Activated CD4-positive, CD25-positive, alpha-beta regulatory T cell (primary cell): Measurements from ENCODE around the gene CCM2.
"Not testable (repeated sequence)": the region's sequence is repeated elsewhere in the genome, so short reads cannot be mapped to it uniquely, and the experiment has no call there.

Experiments used
- DNase-seq, 4 experiments: peaks; one replicate each; lab custom pipeline; 2025; lab: John Stamatoyannopoulos, UW

The CCM2 gene

DNA sequence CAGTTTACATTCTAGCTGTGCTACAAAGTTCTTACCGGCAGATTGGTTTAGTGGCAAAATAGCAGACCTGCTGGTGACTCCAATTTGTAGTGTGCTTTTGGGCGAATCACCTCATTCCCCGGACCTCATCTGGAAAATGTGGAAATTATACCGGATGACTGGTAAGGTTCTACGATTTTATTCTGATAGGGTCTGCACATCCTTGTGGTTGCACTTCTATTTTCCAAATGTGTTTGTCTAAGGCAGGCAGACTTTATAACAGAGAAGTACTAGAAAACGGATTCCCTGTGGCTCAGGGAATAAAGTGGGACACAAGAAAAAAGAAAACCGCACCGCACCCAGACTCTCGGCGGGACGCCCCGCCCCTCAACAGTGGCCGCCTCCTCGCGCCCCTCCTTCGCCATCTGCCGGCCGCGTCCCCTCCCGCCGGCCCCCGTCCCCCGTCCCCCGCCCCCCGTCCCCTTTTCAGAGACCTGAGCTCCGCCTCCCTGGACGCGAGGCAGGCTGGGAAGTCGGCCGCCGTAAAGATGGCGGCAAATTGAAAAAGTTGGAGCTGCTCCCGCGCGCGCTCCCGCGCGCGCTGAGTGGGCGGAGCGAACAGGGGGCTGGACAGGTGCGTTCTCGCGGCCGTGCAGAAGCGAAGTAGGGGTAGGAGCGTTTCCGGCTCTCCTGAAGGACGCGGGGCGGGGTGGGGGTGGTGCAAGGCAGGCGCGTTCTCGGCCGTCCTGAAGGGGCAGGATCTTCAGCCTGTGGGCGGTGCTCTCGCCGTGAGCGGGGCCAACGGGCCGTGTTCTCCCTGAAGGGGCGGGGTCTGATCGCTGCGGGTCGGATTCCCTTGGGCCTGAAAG is 532 bp upstream of the CCM2 start:
- peak; percentile 98 to 99 (median 98) for DNase-seq

- peak; percentile 19 to 37 (median 30) for DNase-seq
Measured at GRCh38 chr7:45001138-45001694, 1.2 kb downstream of the CCM2 start.

DNA sequence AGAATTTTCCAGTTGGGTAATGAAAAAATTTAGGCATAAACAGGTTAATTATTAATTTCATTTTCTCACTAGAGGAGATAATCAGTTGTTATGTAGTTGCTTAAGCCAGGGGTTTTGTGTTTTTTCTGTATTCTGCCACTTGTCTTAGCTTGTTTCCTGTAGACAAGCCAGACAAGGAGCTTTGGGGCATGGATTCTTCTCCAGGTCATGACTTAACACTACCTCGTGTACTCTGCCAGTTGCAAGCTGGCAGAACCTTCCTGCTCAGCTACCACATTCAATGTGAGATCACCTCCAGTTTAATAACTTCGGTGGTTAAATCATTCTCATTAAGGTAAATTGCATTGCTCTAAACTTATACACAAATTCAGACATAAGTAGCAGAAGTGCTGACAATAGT is 1.8 kb downstream of the CCM2 start:
- DNase-seq: no peak

DNA sequence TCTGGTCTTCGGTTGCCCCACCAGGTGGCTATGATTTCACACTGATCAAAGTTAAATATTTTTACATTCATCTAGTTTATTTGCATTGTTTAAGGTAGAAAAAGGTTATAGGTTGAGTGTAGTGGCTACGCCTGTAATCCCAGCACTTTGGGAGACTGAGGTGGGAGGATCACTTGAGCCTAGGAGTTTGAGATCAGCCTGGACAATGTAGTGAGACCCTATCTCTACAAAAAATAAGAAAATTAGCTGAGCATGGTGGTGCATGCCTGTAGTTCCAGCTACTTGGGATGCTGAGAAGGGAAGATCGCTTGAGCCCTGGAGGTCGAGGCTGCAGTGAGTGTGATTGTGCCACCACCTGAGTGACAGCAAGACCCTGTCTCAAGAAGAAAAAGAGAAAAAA is 3.8 kb downstream of the CCM2 start:
- DNase-seq: no peak

- DNase-seq: no peak
Measured at GRCh38 chr7:45007106-45007505, 7.1 kb downstream of the CCM2 start.

DNA sequence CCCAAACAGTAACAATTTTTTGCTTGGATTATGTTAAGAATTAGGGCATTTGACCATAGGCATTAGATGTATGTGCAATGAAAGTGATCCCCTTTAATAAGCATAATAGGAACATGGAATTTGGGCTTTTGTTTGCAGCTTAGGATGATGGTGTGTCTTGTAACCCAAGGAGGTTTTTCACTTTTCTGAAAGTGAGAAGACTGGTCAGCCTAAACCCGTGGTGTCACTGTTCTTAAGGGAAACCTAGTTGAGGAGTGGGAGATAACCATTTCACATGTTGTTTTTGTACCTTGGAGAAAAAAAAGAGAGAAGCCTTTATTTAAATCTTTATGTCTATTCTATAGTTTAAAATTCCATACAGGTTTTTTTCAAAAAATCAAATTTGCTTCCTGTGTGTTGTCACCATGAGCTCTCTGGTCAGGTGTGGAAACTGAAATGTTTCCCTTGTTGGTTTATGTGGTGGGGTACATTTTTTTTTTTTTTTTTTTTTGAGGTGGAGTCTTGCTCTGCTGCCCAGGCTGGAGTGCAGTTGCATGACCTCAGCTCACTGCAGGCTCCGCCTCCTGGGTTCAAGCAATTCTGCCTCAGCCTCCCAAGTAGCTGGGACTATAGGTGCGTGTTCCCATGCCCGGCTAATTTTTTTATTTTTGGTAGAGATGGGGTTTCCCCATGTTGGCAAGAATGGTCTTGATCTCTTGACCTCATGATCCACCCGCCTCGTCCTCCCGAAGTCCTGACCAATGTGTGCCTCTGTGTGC is 7.7 kb downstream of the CCM2 start:
- no peak for DNase-seq

DNA sequence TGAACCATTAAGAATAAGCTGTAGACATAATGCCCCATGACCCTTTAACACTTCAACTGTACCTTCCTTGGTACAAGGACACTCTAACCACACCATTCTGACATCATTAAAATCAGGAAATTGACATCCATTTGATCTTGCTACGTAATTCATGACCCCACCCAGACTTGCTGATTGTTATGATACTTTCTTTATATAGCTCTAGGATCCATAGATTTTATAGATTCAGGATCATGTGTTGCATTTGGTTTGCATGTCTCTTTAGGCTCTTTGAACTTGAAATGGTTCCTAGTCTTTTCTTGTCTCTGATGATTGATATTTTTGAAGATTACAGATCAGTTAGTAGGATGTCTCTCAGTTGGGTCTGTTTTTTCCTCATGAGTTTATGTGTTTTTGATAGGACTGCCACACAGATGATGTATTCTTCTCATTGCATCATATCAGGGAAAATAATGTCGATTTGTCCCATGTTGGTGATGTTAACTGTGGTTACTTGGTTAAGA is 13.5 kb downstream of the CCM2 start:
- DNase-seq: no peak

DNA sequence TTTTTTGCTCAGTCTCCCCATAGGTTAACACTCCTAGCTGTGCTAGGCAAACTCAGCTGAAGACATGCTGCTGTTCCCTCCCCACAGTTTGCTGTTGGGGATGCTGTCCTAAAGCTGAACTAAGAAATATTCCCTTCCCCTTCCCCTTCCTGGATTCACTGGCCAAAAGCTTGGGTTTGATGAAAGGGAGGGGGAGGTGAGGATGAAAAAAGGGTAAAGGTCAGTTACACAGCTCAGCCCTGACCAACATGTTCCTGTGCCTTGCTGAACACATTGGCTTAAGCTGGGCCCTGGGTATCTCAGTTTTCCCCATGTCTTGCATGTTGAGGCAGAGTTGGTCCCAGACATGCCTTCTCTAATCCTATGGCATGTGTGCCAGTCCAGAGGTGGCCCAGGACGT is 15.3 kb downstream of the CCM2 start:
- no peak for DNase-seq

DNA sequence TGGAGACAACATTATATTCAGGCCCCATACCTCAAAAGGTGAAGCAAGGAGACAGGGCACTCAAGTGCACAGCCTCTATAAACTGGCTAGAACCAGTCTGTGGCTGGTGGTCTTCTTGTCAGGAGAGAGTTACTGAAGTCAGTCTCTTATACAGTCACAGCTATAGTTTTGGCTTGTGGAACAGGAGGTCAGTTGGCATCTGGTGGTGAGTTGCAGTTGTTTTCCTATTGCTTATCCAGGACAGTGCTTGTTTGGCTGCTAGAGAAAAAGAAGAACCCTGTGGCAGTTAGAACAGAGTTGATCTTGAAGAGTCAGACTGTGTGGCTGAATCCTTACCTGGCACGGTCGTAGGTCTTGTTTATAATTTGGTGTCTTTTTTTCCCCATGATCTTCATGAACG is 17.3 kb downstream of the CCM2 start:
- no peak for DNase-seq

- no peak for DNase-seq
Measured at GRCh38 chr7:45020915-45021314, 20.9 kb downstream of the CCM2 start.

DNA sequence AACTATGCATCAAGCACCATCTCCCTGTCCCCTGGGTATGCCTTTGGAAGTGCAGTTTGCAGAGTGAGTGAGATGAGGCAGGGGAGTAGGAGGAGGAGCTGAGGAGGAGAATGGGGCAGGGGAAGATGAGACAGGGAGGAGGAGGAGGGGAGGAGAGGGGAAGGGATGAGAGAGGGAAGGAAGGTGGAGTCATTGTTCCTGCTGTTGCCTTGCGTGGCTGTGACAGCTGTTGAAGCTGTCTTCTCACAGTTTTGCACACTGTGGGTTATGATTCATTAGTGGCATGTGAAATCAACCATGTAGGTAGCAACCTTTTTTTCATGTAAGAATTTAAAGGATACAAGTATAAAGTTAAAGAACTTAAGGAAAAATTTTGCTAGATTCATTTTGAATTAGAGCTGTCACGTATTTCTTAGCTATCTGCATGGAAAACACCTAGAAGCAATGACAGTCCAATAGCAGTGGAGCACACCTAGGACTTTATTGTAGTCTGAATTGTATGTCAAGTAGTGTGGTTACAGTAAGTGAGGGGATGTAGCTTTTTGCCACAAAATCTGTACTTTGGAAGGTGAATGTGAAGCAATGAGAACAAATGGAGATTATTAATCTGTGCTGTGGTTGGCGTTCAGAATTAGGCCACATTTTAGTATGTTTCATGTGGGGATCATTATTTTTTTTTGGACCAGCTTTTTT is 21.7 kb downstream of the CCM2 start:
- no peak for DNase-seq

DNA sequence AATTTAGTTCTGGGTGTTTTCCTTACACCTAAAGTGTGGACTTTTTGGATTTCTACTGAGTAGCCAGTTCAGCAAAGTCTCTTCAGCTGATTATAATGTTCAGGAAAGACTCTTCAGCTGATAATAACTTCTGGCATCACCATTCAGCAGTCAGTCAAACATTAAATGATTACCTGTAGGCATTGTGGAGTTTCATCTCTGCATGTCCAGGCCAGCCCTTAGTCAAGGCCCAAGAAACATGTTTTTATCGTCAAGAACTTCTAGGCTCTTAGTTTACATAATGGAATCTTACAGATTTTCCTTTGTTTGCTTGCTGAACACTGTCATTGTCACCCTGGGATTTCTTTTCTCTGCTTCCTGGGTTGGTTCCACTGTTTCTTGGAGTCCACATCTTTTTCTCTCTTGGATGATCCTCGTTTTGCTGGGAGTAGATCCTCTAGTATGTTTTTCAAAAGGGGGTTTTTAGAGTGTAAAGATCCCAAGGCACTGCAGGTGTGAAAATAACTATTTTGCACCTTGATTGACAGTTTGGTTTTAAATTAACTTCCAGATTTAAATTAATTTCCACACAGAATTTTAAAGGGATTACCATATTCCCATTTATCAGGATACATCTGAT is 24.2 kb downstream of the CCM2 start:
- no peak for DNase-seq

- DNase-seq: not testable (repeated sequence)
Measured at GRCh38 chr7:45025473-45025872, 25.5 kb downstream of the CCM2 start.

- DNase-seq: no peak
Measured at GRCh38 chr7:45026013-45026412, 26.0 kb downstream of the CCM2 start.

- peak in 1 of 4 experiments; percentile 8 for DNase-seq
Measured at GRCh38 chr7:45026984-45027773, 27.2 kb downstream of the CCM2 start.

DNA sequence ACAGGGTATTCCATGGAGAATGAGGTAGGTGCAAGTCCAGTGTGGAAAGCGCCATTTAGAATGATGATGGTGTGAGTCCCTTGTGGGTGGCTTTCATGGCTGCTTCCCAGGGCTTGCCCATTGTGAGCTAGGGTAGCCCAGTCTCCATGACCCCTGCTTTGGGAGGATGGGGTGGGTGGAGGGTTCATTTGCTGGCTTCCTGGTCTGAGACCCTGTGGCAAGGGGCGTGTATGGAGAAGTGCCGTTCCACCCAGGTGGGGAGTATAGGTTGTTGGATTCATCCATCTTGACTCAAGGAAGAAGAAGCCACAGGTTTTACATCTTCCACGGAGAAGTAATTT is 27.7 kb downstream of the CCM2 start:
- no peak for DNase-seq

DNA sequence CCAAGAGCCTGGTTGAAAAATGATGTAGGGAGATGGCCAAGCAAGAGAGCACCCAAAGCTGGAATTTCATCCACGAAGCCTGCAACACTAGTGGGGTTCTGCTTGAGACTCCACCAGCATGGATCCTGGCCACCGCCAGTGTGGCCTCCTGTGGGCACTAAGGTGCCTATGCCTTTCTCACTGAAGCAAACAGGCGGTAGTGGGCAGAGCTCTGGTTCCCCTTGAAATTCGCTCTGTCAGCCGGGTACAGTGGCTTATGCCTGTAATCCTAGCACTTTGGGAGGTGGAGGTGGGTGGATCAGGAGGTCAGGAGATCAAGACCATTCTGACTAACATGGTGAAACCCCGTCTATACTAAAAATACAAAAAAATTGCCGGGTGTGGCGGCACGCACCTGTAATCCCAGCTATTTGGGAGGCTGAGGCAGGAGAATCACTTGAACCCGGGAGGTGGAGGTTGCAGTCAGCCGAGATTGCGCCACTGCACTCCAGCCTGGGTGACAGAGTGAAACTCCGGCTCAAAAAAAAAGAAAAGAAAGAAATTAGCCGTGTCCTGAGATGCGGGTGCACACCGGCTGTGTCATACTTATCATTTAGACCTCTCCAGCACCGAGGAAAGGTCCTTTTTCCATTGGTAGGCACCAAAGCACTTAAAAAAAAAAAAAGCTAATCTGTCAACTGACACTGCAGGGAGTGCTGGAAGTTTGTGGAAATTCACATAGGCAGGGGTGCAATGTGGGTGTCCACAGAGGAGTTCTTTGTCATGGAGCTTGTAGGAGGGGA is 28.3 kb downstream of the CCM2 start:
- DNase-seq: no peak

- DNase-seq: no peak
Measured at GRCh38 chr7:45028920-45029344, 28.9 kb downstream of the CCM2 start.

GRCh38 chr7:45031829-45032228 is 31.8 kb downstream of the CCM2 start:
- no peak for DNase-seq

DNA sequence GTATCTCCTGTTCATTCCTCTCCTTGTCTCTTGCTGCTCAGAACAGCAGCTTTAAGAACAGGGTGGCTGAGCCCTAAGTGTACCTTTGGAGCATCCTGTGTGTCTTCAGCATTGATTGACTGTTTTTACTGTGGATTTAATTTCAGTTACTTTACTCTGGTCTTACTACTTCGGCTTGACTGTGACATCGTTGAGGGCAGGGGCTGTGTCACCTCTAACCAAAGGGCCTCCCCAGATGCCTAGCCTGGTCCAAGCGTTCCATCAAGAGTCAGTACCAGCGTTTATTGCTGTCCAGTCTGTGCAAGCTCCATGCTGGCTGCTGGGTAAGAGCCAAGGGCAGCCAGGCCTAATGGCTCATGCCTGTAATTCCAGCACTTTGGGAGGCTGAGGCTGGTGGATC is 32.4 kb downstream of the CCM2 start:
- no peak for DNase-seq
